HEK293 (cell line): ENCODE measurements around the gene SMYD1.
A peak's percentile ranks its signal among the peaks of the same experiment; 100 is the strongest.

Experiments
- CTCF ChIA-PET: fragments of 350-600 bp; formaldehyde crosslinking; extraction: SDS; loops from one replicate; lab custom pipeline; 2021; ENCODE audit warnings: antibody characterized with exemption; lab: Yijun Ruan, JAX
- POLR2A ChIA-PET: fragments of 300-600 bp; formaldehyde crosslinking; extraction: SDS; loops from one replicate; lab custom pipeline; 2020; ENCODE audit warnings: antibody characterized with exemption, inconsistent platforms; lab: Yijun Ruan, JAX
- H3K27ac ChIP-seq: fragments of 200-500 bp; sonication (Bioruptor generic); 2 replicates; pipeline ENCODE4 v1.5.1; 2014; ENCODE audit warnings: low read depth, low read length, control low read depth, inconsistent platforms; ENCODE audit errors: extremely low read depth
- H3K36me3 ChIP-seq, 2 experiments: fragments of 200-500 bp in 1 of 2; sonication (Bioruptor generic) in 1 of 2; 1 replicate in 1 of 2; 2 replicates in 1 of 2; pipeline ENCODE4 v1.5.1; 2014 to 2017; ENCODE audit warnings: inconsistent platforms in 2 of 2, low read length in 2 of 2; ENCODE audit not compliant: control insufficient read depth in 2 of 2, insufficient read depth in 1 of 2
- H3K4me1 ChIP-seq: fragments of 200-500 bp; sonication (Bioruptor generic); 2 replicates; pipeline ENCODE4 v1.5.1; 2014; ENCODE audit warnings: mild to moderate bottlenecking, low read length, inconsistent platforms; ENCODE audit not compliant: control insufficient read depth, insufficient read depth
- H3K4me3 ChIP-seq: 2 replicates; pipeline ENCODE4 v1.5.1; 2011; ENCODE audit warnings: low read depth, mild to moderate bottlenecking, control low read depth, low read length, moderate library complexity
- H3K9me3 ChIP-seq: fragments of 200-500 bp; sonication (Bioruptor generic); 2 replicates; pipeline ENCODE4 v1.5.1; 2014; ENCODE audit warnings: low read depth, low read length, inconsistent platforms; ENCODE audit not compliant: control insufficient read depth, insufficient read depth
- FEZF1 ChIP-seq: fragments of 450-650 bp; formaldehyde crosslinking; IDR thresholded peaks from 2 replicates; pipeline ENCODE4 v1.5.1; 2016; ENCODE audit warnings: missing biosample characterization, missing genetic modification characterization
- GLIS1 ChIP-seq: fragments of 450-650 bp; formaldehyde crosslinking; IDR thresholded peaks from 2 replicates; pipeline ENCODE4 v1.5.1; 2016; ENCODE audit warnings: missing biosample characterization, missing genetic modification characterization
- KLF1 ChIP-seq: fragments of 450-650 bp; formaldehyde crosslinking; IDR thresholded peaks from 2 replicates; pipeline ENCODE4 v1.5.1; 2016; ENCODE audit warnings: missing biosample characterization, missing genetic modification characterization
- MEIS1 ChIP-seq: sonication (generic); formaldehyde crosslinking; IDR thresholded peaks from 2 replicates; pipeline ENCODE4 v1.8.1; 2022; ENCODE audit warnings: missing genetic modification reagents, mild to moderate bottlenecking, borderline replicate concordance
- PATZ1 ChIP-seq: fragments of 450-650 bp; formaldehyde crosslinking; IDR thresholded peaks from 2 replicates; pipeline ENCODE4 v1.5.1; 2016; ENCODE audit warnings: missing biosample characterization, missing genetic modification characterization
- RBAK ChIP-seq: fragments of 450-650 bp; formaldehyde crosslinking; IDR thresholded peaks from 2 replicates; pipeline ENCODE4 v1.5.1; 2016; ENCODE audit warnings: missing biosample characterization, missing genetic modification characterization
- ZBTB17 ChIP-seq: fragments of 450-650 bp; formaldehyde crosslinking; IDR thresholded peaks from 2 replicates; pipeline ENCODE4 v1.5.1; 2016; ENCODE audit warnings: missing biosample characterization, missing genetic modification characterization
- ZBTB21 ChIP-seq: fragments of 450-650 bp; formaldehyde crosslinking; IDR thresholded peaks from 2 replicates; pipeline ENCODE4 v1.5.1; 2017; ENCODE audit warnings: missing biosample characterization, missing genetic modification characterization
- ZFP37 ChIP-seq: fragments of 450-650 bp; formaldehyde crosslinking; IDR thresholded peaks from 2 replicates; pipeline ENCODE4 v1.5.1; 2016; ENCODE audit warnings: missing biosample characterization, missing genetic modification characterization
- ZFP41 ChIP-seq: fragments of 450-650 bp; formaldehyde crosslinking; IDR thresholded peaks from 2 replicates; pipeline ENCODE4 v1.5.1; 2016; ENCODE audit warnings: missing biosample characterization, missing genetic modification characterization, borderline replicate concordance
- ZNF10 ChIP-seq: fragments of 450-650 bp; formaldehyde crosslinking; IDR thresholded peaks from 2 replicates; pipeline ENCODE4 v1.5.1; 2017; ENCODE audit warnings: missing biosample characterization, missing genetic modification characterization
- ZNF16 ChIP-seq: fragments of 450-650 bp; formaldehyde crosslinking; IDR thresholded peaks from 2 replicates; pipeline ENCODE4 v1.5.1; 2016; ENCODE audit warnings: low read depth, missing biosample characterization, missing genetic modification characterization
- ZNF221 ChIP-seq: fragments of 450-650 bp; formaldehyde crosslinking; IDR thresholded peaks from 2 replicates; pipeline ENCODE4 v1.5.1; 2017; ENCODE audit warnings: missing biosample characterization, missing genetic modification characterization, borderline replicate concordance
- ZNF274 ChIP-seq, 2 experiments: fragments of 200-500 bp in 1 of 2; fragments of 450-650 bp in 1 of 2; sonication (Bioruptor generic) in 1 of 2; formaldehyde crosslinking in 1 of 2; IDR thresholded peaks; 2 replicates each; pipeline versions ENCODE4 v1.5.1 to v1.6.1; 2014 to 2016; ENCODE audit warnings: borderline replicate concordance in 1 of 2, inconsistent platforms in 1 of 2, low read length in 1 of 2, missing biosample characterization in 1 of 2, missing genetic modification characterization in 1 of 2
- ZNF341 ChIP-seq: fragments of 450-650 bp; formaldehyde crosslinking; IDR thresholded peaks from 2 replicates; pipeline ENCODE4; 2016; ENCODE audit warnings: low read depth, missing biosample characterization, missing genetic modification characterization
- ZNF37A ChIP-seq: fragments of 450-650 bp; IDR thresholded peaks from 2 replicates; pipeline ENCODE4 v1.5.1; 2018; ENCODE audit warnings: missing biosample characterization, missing genetic modification characterization
- ZNF426 ChIP-seq: fragments of 450-650 bp; formaldehyde crosslinking; IDR thresholded peaks from 2 replicates; pipeline ENCODE4 v1.5.1; 2017; ENCODE audit warnings: missing biosample characterization, missing genetic modification characterization, mild to moderate bottlenecking, inconsistent platforms, moderate library complexity
- ZNF48 ChIP-seq: fragments of 450-650 bp; formaldehyde crosslinking; IDR thresholded peaks from 2 replicates; pipeline ENCODE4 v1.5.1; 2016; ENCODE audit warnings: missing biosample characterization, missing genetic modification characterization
- ZNF488 ChIP-seq: fragments of 450-650 bp; formaldehyde crosslinking; IDR thresholded peaks from 2 replicates; pipeline ENCODE4 v1.5.1; 2016; ENCODE audit warnings: missing biosample characterization, missing genetic modification characterization
- ZNF529 ChIP-seq: fragments of 450-650 bp; formaldehyde crosslinking; IDR thresholded peaks from 2 replicates; pipeline ENCODE4 v1.5.1; 2017; ENCODE audit warnings: missing genetic modification characterization, missing biosample characterization; ENCODE audit not compliant: insufficient replicate concordance
- ZNF624 ChIP-seq: fragments of 450-650 bp; formaldehyde crosslinking; IDR thresholded peaks from 2 replicates; pipeline ENCODE4 v1.5.1; 2017; ENCODE audit warnings: missing biosample characterization, missing genetic modification characterization
- ZSCAN30 ChIP-seq: fragments of 450-650 bp; IDR thresholded peaks from 2 replicates; pipeline ENCODE4 v1.5.1; 2018; ENCODE audit warnings: missing biosample characterization, mild to moderate bottlenecking, missing genetic modification characterization, moderate library complexity
- TF ChIP-seq, protein P1 (sequence below): fragments of 450-650 bp; formaldehyde crosslinking; conservative IDR thresholded peaks from 2 replicates; pipeline ENCODE4 v1.5.1; 2016; ENCODE audit warnings: low read depth, missing biosample characterization, missing genetic modification characterization

Gene SMYD1

GRCh38 chr2:88071365-88071764 lies 3.7 kb downstream of the SMYD1 start:
- no peaks in the 10 kb centered on the region for H3K36me3 ChIP-seq
- no peaks in the 10 kb centered on the region for H3K9me3 ChIP-seq
- H3K4me1 ChIP-seq = no peaks in the 10 kb centered on the region
- no peak overlapping the region for H3K4me3 ChIP-seq
- ChIA-PET POLR2A (no interaction called here), CTCF (interaction anchor here (1.4 kb wide), 1 partner anchor 11 kb away, joined by 7 read pairs; no protein-coding TSS in a partner anchor)
- no peak overlapping the region for H3K27ac ChIP-seq
- 0 out of 2 replicates have a peak, but pooled peaks have one; percentile 21 for TF ChIP-seq ZBTB17
- TF ChIP-seq ZNF529 (tag by site-specific recombination) = no peak
- TF ChIP-seq, all 188 proteins: peak for 1

- POLR2A ChIA-PET = no interaction called here
- no peak overlapping the region for H3K27ac ChIP-seq
Observed at GRCh38 chr2:88074150-88074549, 6.5 kb downstream of the SMYD1 start.

DNA sequence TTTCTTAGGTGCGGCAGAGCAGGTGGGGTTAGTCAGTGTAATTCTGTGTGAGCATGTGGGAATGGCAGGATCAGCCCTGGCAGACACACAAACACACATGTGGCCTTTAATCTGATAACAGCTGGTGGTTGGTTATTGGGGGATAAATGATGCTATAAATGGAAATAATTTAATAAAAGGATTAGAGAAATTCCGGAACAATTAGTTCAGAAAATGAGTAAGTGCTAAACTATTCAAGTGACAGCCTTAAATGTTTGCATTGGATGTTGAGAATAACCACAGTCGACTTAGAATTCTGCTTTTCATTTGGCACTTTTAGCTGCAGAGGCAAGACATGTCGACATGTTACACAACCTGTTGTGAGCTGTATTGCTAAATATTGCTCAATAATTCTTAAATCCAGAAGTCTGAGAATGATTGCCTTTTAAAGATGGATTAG lies 7.2 kb downstream of the SMYD1 start:
- no peaks in the 10 kb centered on the region for H3K9me3 ChIP-seq
- no peak overlapping the region for H3K4me3 ChIP-seq
- POLR2A ChIA-PET = no interaction called here
- no peaks in the 10 kb centered on the region for H3K36me3 ChIP-seq
- CTCF ChIA-PET = no interaction called here
- no peak overlapping the region for H3K27ac ChIP-seq
- H3K4me1 ChIP-seq = no peaks in the 10 kb centered on the region
- no peak for TF ChIP-seq ZSCAN30
- TF ChIP-seq KLF1 = no peak
- no peak for TF ChIP-seq GLIS1 (tag by site-specific recombination)
- no peak for TF ChIP-seq ZNF341 (tag by site-specific recombination)
- no peak for TF ChIP-seq ZNF16
- no peak for TF ChIP-seq ZBTB21
- TF ChIP-seq MEIS1 (CRISPR knock-in tag) = no peak
- TF ChIP-seq ZFP41 (tag by site-specific recombination) = no peak
- TF ChIP-seq ZNF221 (tag by site-specific recombination) = no peak
- TF ChIP-seq ZNF624 = no peak
- TF ChIP-seq ZNF426 = no peak
- TF ChIP-seq ZNF488 (tag by site-specific recombination) = no peak
- no peak for TF ChIP-seq ZNF274 (IDR thresholded peaks at IDR 0.05; ENCODE audit: low read length)
- TF ChIP-seq ZNF274 (tag by site-specific recombination; IDR thresholded peaks at IDR 0.05; ENCODE audit: borderline replicate concordance) = no peak

More at GRCh38 chr2:88074150-88074549, 6.5 kb downstream of the SMYD1 start:
- TF ChIP-seq GLIS1 (tag by site-specific recombination) (no peak), FEZF1 (tag by site-specific recombination) (no peak), ZNF10 (tag by site-specific recombination) (no peak), ZNF488 (tag by site-specific recombination) (no peak), RBAK (tag by site-specific recombination) (no peak), ZFP37 (tag by site-specific recombination) (no peak), ZNF37A (tag by site-specific recombination) (no peak), PATZ1 (tag by site-specific recombination) (no peak), ZNF48 (tag by site-specific recombination) (no peak)
- TF ChIP-seq, protein P1, sequence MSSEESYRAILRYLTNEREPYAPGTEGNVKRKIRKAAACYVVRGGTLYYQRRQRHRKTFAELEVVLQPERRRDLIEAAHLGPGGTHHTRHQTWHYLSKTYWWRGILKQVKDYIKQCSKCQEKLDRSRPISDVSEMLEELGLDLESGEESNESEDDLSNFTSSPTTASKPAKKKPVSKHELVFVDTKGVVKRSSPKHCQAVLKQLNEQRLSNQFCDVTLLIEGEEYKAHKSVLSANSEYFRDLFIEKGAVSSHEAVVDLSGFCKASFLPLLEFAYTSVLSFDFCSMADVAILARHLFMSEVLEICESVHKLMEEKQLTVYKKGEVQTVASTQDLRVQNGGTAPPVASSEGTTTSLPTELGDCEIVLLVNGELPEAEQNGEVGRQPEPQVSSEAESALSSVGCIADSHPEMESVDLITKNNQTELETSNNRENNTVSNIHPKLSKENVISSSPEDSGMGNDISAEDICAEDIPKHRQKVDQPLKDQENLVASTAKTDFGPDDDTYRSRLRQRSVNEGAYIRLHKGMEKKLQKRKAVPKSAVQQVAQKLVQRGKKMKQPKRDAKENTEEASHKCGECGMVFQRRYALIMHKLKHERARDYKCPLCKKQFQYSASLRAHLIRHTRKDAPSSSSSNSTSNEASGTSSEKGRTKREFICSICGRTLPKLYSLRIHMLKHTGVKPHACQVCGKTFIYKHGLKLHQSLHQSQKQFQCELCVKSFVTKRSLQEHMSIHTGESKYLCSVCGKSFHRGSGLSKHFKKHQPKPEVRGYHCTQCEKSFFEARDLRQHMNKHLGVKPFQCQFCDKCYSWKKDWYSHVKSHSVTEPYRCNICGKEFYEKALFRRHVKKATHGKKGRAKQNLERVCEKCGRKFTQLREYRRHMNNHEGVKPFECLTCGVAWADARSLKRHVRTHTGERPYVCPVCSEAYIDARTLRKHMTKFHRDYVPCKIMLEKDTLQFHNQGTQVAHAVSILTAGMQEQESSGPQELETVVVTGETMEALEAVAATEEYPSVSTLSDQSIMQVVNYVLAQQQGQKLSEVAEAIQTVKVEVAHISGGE (tag by site-specific recombination) = no peak
- TF ChIP-seq, all 188 proteins: peak for 0
- H3K4me3 ChIP-seq = no peak overlapping the region
- no peaks in the 10 kb centered on the region for H3K36me3 ChIP-seq
- H3K4me1 ChIP-seq = no peaks in the 10 kb centered on the region
- no peaks in the 10 kb centered on the region for H3K9me3 ChIP-seq
- CTCF ChIA-PET = no interaction called here
